HG03135 (cell line): ENCODE data around the gene SSBP3.

Experiments used
- ATAC-seq: cut with Tn5 transposase; IDR thresholded peaks from one replicate; pipeline ENCODE4 v1.9.1; 2021; ENCODE audit warnings: mild to moderate bottlenecking, moderate library complexity; ENCODE audit not compliant: unreplicated experiment

Gene SSBP3

DNA sequence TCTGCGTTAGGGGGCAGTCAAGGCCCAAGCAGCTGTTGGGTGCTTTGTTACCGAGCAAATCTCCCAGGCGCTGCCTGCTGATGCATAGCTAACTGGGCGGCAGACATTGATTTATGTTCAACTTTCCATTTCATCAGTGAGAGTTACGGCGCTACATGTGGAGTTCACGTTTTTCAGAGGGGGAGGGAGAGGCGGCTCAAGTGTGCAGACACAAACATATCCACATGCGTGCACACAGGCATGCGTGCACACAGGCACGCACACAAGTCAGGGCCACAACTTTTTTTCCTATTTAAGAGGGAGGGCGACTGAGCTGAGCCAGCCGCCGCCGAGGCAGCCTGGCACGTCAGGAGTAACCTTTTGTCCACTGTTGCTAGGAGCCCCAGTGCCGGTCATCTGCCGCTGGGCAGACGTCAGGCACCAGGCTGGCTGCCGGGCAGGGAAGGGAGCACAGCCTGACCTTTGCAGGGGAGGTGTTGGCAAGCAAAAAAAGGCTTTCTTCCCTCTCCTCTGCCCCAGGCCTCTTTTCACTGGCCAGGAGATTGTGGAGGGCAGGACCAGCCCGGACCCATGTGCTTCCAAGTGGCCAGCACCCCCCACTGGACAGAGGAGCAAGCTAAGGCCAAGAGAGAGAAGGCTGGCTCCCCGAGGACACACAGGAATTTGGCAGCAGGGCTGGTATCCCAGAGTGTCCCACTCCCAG lies 133.0 kb downstream of the SSBP3 start:
- no peak for ATAC-seq

DNA sequence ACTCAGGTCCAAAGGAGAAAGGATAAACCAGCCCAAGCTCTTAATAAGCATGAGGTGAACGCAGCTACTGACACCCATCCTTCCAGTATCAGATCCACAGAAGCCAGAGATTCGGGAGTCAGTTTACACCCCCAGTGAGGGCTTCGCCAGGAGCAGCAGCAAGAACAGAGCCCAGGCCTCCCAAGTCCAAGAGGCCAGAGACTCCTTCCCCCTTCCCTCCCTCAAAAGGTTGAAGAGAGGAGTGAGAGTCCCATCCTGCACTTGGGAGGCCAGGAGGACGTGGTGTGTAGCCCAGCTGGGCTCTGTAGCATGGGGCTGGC lies 133.5 kb downstream of the SSBP3 start:
- ATAC-seq, result no peak

DNA sequence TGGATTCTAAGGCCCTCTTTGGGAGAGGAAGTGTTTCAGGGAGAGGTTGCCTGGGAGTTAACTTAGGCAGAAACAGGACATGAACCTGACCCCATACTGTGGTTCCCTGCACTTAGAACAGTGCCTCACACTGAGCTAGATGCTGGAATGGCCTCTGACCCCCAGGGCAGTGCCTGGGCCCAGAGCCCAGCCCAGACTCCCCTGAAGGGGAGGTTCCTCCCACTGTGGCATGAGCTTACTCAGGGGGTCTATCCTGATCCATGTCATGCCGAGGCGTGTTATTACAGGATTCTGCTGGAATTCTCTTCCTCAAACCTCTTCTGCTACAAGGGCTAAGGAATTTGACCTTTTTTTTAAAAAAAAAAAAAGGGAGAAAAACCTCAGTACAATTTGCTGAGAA lies 134.1 kb downstream of the SSBP3 start:
- no peak for ATAC-seq

DNA sequence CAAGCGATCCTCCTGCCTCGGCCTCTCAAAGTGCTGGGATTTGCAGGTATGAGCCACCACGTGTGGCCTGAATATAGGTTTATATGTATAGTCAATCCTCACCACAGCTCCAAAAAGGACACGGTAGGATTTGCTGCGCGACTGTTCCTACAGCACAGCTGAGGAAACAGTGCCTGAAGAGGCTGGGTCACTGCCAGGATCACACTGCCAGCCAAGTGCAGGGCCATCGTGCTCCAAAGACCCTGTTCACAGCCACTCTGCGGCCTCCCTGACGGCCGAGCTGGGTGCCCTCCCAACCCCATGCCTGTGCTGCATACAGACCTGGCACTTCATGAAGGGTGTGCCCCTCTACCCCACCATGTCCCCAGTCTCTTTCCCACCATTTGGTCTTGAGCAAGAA lies 134.9 kb downstream of the SSBP3 start:
- no peak for ATAC-seq

DNA sequence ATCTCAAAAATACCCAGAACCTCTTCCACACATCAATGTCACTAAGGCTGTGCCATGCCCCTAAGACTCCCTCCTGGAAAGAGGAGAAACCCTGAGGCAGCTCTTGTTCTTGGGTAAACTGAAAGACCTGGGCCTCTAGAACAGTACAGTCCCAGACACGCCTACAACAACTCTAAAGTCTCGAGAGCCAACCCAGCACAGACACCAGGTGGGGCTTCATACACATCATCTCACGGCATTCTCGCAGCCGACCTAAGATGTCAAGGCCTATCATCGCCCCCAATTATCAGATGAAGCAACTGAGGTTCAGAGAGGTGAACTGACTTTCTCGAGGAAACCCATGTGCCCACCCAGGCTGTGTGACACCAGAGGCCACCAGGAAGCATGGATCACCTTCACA lies 135.7 kb downstream of the SSBP3 start:
- no peak for ATAC-seq

DNA sequence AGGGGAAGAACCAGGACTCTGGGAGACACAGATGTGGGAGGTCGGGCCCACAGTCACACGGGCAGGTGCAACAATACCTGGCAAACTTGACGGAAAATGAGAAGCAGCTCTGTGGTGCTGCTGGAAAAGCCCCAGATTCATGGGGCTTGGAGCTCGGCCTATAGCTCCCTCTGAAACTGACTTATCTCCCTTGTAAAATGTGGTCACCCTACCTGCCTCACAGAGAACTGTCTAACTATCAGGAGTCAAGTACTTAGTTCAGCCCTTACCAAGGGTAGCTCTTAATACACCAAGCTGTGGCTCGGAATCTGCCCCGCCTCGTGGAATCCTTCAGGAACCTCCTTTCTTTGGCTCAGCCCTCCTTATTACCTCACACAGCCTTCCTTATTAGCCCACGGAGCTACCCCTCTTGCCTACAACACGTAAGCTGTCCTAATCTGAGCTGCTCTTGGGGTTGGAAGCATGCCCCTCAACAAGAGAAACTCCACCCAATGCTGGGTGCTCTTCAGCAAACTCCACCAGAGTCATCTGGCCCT lies 137.4 kb downstream of the SSBP3 start:
- ATAC-seq, result no peak

DNA sequence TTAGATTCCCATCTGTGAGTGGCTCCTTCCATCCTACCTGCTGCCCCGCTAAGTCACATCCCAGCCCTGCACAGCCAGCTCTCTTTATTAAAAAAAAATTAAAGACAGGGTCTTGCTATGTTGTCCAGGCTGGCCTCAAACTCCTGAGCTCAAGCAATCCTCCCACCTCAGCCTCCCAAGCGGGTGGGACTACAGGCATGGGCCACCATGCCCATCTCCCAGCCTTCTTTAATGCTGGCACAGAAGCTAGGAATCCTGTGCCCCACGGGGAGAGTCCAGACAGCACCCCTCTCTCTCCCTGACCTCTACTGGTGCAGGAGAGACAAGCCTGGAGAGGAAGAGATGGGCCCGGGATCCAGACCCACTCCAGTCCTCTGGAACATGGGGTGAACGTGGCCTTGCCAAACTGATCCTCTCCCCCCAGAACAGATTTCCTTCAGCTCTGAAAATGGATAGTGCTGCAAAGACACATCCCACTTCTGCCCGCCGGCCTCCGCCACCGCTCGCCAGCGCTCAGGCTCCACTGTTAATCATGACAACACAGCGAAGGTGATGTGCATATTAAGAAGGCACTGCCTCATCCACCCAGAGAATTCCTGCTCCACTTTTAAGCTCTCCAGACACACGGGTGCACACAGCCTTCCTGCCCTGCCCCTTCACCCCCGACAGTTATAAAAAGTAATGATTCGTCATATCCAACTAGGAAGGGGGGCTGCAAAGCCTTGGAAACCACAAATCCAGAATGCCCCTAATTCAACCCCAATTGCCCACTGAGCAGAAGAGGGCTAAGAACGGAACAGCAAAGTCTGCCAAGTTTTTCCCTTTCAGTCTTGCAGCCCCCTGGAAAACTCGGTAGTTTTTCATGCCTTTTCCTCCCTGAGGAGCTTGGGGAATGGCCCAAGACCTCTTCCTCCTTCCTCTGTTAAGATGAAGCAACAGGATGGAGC lies 138.1 kb downstream of the SSBP3 start:
- no peak for ATAC-seq

DNA sequence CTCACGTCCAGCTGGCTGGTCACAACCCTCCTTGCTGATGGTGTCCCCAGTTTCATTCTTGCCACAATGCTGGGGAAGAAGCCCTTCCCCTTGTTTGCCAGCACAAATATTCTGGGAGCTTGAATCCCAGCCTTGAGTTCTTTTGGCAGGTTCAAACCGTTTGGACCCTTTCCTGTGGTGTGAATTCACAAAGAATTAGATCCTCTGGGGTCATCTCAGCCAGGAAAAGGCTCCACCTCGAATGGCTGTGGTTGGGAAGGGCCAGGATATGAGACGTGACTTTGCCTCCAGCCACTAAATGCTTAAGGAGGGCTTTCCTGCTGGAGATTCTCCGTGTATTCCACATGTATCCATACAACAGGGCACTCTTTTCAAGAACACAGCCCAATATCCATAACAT lies 139.3 kb downstream of the SSBP3 start:
- ATAC-seq, result no peak

DNA sequence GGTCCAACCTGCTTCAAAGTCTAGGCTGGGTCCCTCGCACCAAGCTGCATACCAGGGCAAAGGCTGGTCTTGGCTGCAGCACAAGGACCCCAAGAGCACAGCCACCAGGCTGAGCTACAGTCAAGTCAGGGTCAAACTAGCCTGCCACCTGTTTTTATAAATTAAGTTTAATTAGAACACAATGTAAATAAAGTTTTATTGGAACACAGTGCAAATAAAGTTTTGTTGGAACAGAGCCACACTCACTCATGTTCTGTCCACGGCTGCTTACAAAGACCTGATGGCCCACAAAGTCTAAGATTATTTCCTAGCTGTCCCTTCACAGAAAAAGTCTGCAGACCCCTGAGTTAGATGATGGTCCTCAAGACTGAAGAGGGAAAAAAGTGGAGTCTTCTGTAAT lies 140.0 kb downstream of the SSBP3 start:
- ATAC-seq, result no peak

DNA sequence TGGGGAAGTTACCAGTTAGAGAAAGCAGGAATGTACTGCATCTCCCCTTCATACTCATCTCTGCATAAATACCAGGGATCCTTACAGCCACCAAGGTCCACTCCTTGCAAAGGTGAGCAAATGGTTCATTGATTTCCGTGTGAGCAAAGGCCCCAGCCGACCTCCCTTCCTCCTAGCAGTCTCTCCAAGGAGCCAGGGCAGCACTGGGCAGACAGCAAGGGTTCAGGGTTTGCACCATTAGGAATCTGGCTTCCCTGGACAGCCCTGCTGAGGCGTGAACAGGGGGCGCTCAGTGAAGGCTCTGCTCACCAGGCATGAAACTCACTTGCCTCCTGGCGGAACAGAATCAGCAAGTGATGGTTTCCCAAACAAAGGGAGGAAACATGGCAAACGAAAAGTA lies 140.5 kb downstream of the SSBP3 start:
- ATAC-seq, result no peak

DNA sequence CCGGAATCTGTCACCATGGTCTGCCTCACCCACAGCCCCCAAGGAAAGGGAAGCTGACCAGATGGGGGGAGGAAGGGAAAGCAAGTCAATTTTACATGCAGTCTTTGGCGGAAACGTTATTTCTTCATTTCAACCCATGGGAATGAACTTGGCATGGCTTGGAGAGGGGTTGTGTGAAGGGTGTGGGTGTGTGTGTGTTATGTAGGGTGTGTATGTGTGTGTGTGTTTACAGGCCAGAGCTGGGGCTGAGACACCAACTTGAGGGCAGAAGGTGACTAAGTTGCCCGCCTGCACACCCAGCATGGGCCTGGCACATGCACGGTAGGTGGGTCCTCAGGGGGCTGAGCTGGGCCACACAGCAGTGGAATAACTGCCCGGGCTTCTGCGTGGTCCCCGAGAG lies 141.1 kb downstream of the SSBP3 start:
- ATAC-seq, result no peak

DNA sequence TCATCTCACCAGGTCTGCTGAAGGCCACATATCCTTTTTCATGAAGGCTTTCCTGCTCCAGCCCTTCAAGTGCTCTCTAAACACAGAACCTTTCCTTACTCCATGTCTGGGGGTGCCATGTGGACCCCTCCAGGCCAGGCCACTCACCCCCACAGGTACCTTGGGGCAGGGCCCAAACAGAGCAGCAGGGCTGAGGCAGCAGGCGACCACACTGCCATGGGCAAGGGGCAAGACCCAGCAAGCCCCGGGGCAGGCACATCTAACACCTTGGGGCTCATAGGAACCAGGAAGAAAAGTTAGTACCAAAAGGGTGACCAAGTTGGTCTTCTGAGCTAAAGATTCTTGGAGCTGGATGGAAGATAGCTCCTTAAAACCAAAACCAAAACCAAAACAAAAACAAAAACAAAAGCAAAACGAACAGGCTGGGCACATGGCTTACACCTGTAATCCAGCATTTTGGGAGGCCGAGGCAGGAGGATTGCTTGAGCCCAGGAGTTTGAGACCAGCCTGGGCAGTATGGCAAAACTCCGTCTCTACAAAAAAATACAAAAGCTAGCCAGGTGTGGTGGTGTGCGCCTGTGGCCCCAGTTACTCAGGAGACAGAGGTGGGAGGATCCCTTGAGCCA lies 142.5 kb downstream of the SSBP3 start:
- no peak for ATAC-seq

DNA sequence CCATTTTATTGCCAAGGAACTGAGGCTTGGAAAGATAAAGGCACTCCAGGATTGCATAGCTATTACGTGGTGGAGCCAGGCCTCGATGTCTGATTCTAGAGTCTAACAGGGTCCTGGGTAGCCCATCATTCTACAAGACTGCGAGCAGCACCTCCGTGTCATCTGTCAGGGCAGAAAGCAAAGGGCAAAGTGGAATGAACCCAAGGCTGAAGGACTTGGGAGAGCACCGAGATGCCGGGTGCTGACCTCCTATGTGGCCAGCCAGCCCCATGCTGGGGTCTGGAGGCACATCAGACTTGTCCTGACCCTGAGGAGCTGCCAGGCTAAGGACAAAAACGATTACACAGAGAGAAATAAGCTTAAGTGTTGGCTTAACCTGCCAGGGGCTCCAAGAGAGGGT lies 143.9 kb downstream of the SSBP3 start:
- no peak for ATAC-seq

DNA sequence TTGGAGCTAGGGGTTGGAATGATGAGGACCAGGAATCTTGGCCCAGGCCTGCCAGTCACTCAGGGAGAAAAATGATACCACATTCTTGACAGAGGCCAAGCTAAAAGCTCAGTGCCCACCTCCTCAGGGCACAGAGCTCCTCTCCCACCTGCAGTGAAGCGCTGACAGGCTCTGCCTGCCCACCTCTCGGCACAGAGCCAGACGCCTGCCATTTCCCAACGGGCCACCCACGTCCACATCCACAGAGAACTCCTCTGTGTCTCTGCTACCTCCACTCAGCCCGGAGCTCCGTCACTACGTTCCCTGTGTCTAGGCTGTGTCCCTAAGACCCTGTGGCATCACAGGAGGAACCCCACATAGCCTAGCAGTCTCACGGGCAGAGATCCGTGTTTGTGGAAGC lies 145.4 kb downstream of the SSBP3 start:
- no peak for ATAC-seq

DNA sequence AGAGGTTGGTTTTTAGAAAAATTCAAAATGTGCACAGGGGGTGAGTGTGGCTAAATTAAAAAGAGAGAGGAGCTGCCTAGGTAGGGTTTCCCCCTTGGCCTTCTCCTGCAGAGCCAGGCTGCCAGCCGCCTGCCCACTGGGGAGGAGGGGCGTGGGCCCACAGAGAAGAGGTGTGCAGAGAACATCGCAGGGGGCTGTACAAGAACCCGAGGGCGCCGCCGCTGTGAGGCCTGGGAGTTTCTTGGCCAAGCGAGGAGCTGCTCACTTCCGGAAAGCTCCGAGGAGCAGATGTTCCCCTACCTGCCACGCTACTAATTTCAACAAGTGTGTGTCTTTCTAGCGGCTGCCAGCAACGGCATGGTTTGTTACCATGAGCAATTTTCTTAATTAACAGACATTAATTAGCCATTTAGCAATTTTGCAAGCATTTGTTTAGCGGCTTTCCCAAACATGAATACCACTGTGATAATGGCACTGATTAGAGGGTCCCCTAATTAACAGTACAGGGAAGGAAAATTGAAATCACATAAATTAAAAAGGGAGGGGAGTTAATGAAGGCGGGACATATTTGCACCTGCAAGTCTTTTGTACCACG lies 146.6 kb downstream of the SSBP3 start:
- ATAC-seq, result no peak

DNA sequence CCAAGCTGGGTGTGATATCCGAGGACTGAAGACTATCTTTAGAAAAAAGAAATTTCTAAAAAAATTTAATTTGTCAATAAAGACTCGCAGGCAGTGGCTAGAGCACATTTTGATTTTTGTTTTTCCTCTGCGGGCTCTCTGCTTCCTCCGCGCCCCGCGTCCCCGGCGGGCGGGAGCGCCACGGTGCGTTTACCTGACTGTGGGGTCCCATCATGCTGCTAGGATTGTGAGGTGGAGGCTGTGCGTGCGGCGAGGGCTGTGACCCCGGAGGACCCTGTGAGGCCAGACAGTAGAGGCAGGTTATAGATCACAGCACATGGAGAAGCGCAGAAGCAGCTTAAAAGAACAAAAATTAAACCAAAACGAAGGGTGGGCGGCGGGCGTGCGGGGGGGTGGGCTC lies 148.3 kb downstream of the SSBP3 start:
- no peak for ATAC-seq

DNA sequence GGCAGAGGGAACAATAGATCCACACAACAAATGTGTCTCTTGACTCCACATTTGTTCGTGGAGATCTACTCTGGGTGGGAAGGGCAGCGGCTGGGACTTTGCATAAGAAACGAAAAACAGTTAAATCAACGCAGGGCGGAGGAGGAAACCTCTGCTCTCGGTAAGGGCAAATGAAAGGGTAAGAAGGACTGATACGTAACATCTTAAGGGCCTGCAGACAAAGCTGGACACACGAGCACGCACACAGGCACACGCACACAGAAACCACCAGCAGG lies 148.9 kb downstream of the SSBP3 start:
- no peak for ATAC-seq

DNA sequence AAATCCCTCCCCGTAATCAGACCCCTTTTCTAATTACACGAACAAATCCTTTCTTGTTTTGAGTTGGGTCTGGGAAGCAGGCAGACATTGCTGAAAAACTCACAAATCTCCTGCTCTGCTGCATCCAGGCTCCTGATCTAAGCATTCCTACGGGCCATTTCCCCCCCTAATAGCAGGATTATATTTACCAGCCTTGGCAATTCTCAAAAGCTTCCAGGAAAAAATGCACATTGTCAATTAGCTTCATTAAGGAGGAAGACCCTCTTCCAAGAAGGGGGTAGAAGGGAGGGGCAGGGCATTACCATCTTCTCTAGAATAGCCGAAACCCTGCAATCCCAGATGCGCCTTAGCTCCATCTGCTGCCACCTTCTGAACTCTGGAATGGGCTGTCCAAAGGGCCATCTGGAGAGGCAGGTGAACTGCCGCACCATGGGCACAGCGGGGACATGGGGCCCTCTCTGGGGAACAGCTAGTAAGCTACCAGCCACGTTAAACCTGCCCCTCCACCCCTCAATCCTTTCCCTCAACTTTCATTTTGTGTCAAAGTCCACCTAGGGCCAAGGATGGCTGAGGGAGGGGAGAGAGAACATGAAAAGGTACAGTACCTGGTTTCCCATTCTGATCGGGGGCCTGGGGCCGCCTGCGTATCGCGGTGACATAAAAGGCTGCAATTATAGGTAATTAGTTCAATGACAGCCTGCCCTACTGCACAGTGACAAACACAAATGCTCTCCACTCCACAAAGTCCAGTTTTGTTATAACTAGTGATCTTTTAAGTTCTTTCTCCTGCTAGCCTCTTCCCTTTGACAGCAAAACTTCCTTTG lies 149.5 kb downstream of the SSBP3 start:
- ATAC-seq, result no peak

DNA sequence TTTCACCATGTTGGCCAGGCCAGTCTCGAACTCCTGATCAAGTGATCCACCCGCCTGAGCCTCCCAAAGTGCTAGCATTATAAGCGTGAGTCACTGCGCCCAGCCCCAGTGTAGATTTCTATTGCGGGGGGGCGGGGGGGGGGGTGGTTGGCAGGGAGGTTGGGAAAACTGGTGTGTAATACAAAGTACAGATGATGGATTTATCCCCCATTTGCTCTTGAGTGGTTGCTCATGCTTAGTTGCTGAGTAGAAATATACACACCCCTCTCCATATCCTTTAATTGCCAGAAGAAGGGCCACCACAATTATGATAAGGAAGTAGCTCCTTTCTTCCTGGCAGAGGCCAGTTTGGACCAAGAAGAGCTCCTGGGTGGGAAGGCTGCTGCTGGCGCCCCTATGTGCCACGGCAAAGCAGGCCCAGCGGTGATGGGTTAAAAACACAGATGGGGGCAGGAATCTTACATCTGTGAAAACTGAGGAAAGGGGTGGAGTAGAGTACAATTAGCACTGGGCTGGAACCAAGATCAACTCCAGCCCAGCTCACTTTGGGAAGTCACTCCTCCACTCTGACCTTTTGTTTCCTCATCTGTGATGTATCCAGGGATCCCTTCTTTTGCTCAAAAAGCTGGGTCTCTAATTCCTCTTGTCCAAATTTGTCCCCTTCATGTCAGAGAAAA lies 151.0 kb downstream of the SSBP3 start:
- ATAC-seq, result no peak

DNA sequence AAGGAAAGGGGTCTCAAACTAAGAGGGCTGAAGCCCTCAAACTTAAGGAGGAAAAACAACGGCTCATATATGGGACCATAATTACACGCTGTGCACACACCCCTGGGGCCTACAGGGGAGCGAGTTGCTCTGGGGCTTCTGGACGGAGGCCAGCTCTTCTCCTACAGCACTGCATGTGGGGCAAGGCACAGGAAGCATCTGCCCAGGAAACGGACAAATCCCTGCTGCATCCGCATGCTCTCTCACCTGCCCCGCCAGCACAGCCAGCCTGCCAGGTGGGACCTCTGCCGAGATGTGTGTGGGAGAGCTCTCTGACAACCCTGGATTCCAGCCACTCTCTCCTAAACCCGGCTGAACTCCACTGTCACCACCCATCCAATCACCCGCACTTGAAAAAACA lies 152.1 kb downstream of the SSBP3 start:
- ATAC-seq, result no peak
